A673 (cell line): ENCODE data around the gene BLOC1S4.

Experiments
- CTCF ChIP-seq: fragments of 300-800, 200-600 bp; sonication (generic); conservative IDR thresholded peaks from 2 replicates; pipeline ENCODE4 v1.5.1; 2017; ENCODE audit warnings: low read depth, mild to moderate bottlenecking, antibody characterized with exemption, low read length, moderate library complexity, mixed read lengths
- EZH2 ChIP-seq: fragments of 200-600 bp; sonication (generic); IDR thresholded peaks from 2 replicates; pipeline ENCODE4 v1.6.1; 2017; ENCODE audit warnings: borderline replicate concordance, low read depth, mild to moderate bottlenecking, mixed read lengths, antibody characterized with exemption, low read length; ENCODE audit not compliant: poor library complexity, severe bottlenecking

GRCh38 chr4:6749340-6750171 lies 33.6 kb downstream of the BLOC1S4 start:
- no peak for TF ChIP-seq CTCF
- TF ChIP-seq EZH2: no peak
